D721Med (cell line): ENCODE data around the gene CDH7.

ENCODE experiments used
- DNase-seq: peaks from one replicate; pipeline ENCODE4 v3.0.0; 2011; ENCODE audit warnings: low spot score; ENCODE audit not compliant: insufficient read length
- FAIRE-seq: peaks from 2 replicates; lab custom pipeline; 2011; peaks lifted over from hg19 to GRCh38; lab: Jason Lieb, UNC
- CTCF ChIP-seq: IDR thresholded peaks from 2 replicates; pipeline ENCODE4 v1.5.1; 2012; ENCODE audit warnings: mild to moderate bottlenecking, control low read depth; ENCODE audit not compliant: insufficient read depth; ENCODE audit errors: missing control alignments

CDH7 gene

GRCh38 chr18:65897292-65897691, 146.5 kb downstream of the CDH7 start:
- no peak for FAIRE-seq
- DNase-seq, result no peak
- no peak for TF ChIP-seq CTCF

- no peak for DNase-seq
- FAIRE-seq, result peak; percentile 100
- TF ChIP-seq CTCF, result no peak
Observed at GRCh38 chr18:65901522-65901921, 150.7 kb downstream of the CDH7 start.

- TF ChIP-seq CTCF, result no peak
- peak; percentile 99 for FAIRE-seq
- no peak for DNase-seq
Observed at GRCh38 chr18:65906621-65907034, 155.8 kb downstream of the CDH7 start.

GRCh38 chr18:65907281-65907680, 156.5 kb downstream of the CDH7 start:
- no peak for FAIRE-seq
- no peak for TF ChIP-seq CTCF
- DNase-seq, result no peak

GRCh38 chr18:65919018-65919417, 168.2 kb downstream of the CDH7 start:
- TF ChIP-seq CTCF, result no peak
- no peak for FAIRE-seq

GRCh38 chr18:65919663-65920062, 168.9 kb downstream of the CDH7 start:
- FAIRE-seq (no peak), DNase-seq (no peak)
- no peak for TF ChIP-seq CTCF

More at GRCh38 chr18:65919018-65919417, 168.2 kb downstream of the CDH7 start:
- no peak for DNase-seq

- FAIRE-seq, result no peak
Observed at GRCh38 chr18:65922103-65922502, 171.3 kb downstream of the CDH7 start.

More at GRCh38 chr18:65922103-65922502, 171.3 kb downstream of the CDH7 start:
- DNase-seq, result no peak
- no peak for TF ChIP-seq CTCF
